A549 treated with dexamethasone at 1 μM for 4 hours (cell line): ENCODE results near the gene ATL2. TPM values are rescaled to one million over a fixed set of nuclear protein-coding genes. Genes with fewer than 3 reads are reported as not detected.

Experiments
- total RNA-seq: library from RNA; stranded (reverse); fragments of 200-300 nt; extraction: Qiagen RNA extraction; gene quantifications from 5 replicates; pipeline ENCODE4 v1.2.3, GENCODE V29; 2022

Gene ATL2
- 45.9 to 65.5 TPM (median 56.1 TPM) in 5 replicates for total RNA-seq

DNA sequence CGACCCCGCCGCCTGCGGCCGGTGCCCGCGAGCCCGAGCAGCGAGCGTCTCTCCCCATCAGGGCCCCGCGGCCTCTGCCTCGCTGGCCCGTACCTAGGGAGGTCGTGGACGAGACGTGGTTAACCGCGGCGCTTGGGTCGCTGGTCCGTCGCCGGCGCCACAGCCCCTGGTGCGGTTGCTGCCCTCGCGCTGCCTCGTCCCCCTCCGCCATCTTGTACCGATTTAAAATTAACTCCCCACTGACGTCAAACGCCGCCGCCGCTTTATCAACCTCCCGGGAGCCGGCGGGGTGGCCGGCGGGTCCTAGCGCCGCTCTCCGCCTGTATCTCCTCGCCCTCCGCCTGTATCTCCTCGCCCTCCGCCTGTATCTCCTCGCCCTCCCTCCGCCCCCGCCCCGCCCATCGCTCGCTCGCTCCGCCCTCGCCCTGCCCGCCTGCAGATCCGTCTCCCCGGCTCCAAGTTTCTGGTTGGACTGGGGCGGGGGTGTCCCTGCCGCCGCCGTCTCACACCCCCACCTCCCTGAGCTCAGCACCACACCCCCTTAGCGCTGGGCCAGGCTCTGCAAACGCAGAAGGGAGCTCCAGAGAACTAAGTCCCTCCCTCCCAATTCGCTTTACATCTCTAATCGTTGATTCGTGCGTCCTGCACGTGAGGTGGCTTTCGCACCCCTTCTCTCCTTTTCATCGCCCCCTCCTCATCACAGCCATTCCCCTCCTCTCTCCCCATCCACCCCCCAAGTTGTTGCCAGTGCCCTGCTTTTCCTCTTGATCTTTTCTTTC, at the start of gene ATL2:
Gene ATL2 (minus strand): TSS at position 224 of the 779 bp plus-strand sequence. CDS start 13 bp downstream, at position 211.

Other genes starting within 250 kb of the ATL2 start
- gene HNRNPLL, start 225.7 kb upstream of the ATL2 start, total RNA-seq, result 20.5 to 25.8 TPM (median 25.2 TPM) in 5 replicates